Natural killer cell (primary cell): ENCODE measurements around the gene STAMBP. TPM values are rescaled to one million over a fixed set of nuclear protein-coding genes. Genes with fewer than 3 reads are reported as not detected.
A peak's percentile ranks its signal among the peaks of the same experiment; 100 is the strongest.

Experiments used
- ATAC-seq, 3 donors: fragments of 150-1000 bp in 2 of 3; fragments of 200-7000 bp in 1 of 3; cut with Tn5 transposase; 1 replicate in 1 of 3; 2 replicates in 2 of 3; pipeline ENCODE4 v1.10.0; 2021; ENCODE audit warnings: mild to moderate bottlenecking in 2 of 3, moderate library complexity in 2 of 3
- DNase-seq, 2 donors: peaks; one replicate each; pipeline versions ENCODE4 v3.0.0 to v3.0.0-alpha.2; 2013 to 2021; ENCODE audit warnings: mixed read lengths in 1 of 2
- H3K27ac ChIP-seq: one replicate; pipeline ENCODE4 v1.5.1; 2013; ENCODE audit warnings: mild to moderate bottlenecking, low read length
- H3K27me3 ChIP-seq: one replicate; pipeline ENCODE4 v1.6.1; 2013; ENCODE audit warnings: low read length; ENCODE audit not compliant: control insufficient read depth, insufficient read depth
- H3K36me3 ChIP-seq: one replicate; pipeline ENCODE4 v1.6.1; 2013; ENCODE audit warnings: low read length; ENCODE audit not compliant: control insufficient read depth, insufficient read depth
- H3K4me1 ChIP-seq: one replicate; pipeline ENCODE4 v1.6.1; 2013; ENCODE audit warnings: low read length; ENCODE audit not compliant: control insufficient read depth, insufficient read depth
- H3K4me3 ChIP-seq: one replicate; pipeline ENCODE4 v1.5.1; 2013; ENCODE audit warnings: low read length
- H3K9me3 ChIP-seq: one replicate; pipeline ENCODE4 v1.6.1; 2013; ENCODE audit warnings: low read length; ENCODE audit not compliant: control insufficient read depth, insufficient read depth
- H3K27ac Mint-ChIP-seq, 2 donors: one replicate each; pipeline ENCODE4 v1.8.0; 2022; ENCODE audit warnings: mild to moderate bottlenecking in 2 of 2, mixed read lengths in 2 of 2, moderate library complexity in 1 of 2
- H3K27me3 Mint-ChIP-seq, 2 donors: one replicate each; pipeline ENCODE4 v1.8.0; 2022; ENCODE audit warnings: low read depth in 2 of 2, mixed read lengths in 2 of 2
- H3K36me3 Mint-ChIP-seq: one replicate; pipeline ENCODE4 v1.8.0; 2022; ENCODE audit warnings: mixed read lengths
- H3K4me1 Mint-ChIP-seq, 2 donors: one replicate each; pipeline ENCODE4 v1.8.0; 2022; ENCODE audit warnings: mixed read lengths in 2 of 2
- H3K4me3 Mint-ChIP-seq: one replicate; pipeline ENCODE4 v1.8.0; 2022; ENCODE audit warnings: mild to moderate bottlenecking, moderate library complexity, mixed read lengths
- H3K9me3 Mint-ChIP-seq, 2 donors: one replicate each; pipeline ENCODE4 v1.8.0; 2022; ENCODE audit warnings: mixed read lengths in 2 of 2
- WGBS: methylation state at CpG from one replicate; pipeline ENCODE4 v1.1.7; 2013; ENCODE audit warnings: missing lambda C conversion rate; ENCODE audit not compliant: insufficient coverage; 5-methylcytosine and 5-hydroxymethylcytosine counted together
- intact Hi-C: fragments of 100-400 bp; cut with micrococcal nuclease; formaldehyde crosslinking; loops from one replicate; pipeline ENCODE4 v1.14.2; 2022
- total RNA-seq, 4 donors: library from RNA; stranded (reverse); fragments of 120-200 nt in 1 of 4; gene quantifications; one replicate each; pipeline versions ENCODE4 v1.2.3 to v1.2.4, GENCODE V29; 2013 to 2022
- TF ChIP-seq, protein P1 (sequence below): fragments of 200-600 bp; IDR thresholded peaks from one replicate; pipeline ENCODE4 v1.8.0; 2022; ENCODE audit warnings: antibody characterized with exemption

STAMBP gene
- total RNA-seq, 3 donors from 2014 or later (not counting 1 experiment from before 2014, with no cell fraction given) = 23.8 to 27.3 (median 25.3) TPM

DNA sequence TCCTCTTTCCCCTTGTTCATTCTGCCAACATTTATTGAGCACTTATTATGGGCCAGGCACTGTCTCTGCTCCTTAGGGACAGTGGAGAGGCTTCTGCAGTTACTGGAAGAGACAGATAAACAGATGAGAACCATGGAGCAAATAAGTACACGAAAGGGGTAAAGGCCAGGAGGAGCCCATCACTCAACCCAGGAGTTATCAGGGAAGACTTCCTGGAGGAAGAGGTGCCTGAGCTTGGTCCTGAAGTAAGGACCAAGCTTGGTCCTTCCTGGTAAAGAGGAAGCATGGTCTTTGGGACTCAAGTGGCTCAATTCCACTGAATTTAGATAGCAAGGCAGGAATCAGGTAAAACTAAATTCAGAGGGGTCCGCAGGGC lies 65.7 kb downstream of the STAMBP start:
- Histone ChIP-seq H3K4me1 (peaks cover 22% of the 10 kb centered on the region), H3K9me3 (no peaks in the 10 kb centered on the region), H3K4me3 (no peak overlapping the region), H3K27ac (no peak overlapping the region), H3K27me3 (no peaks in the 10 kb centered on the region), H3K36me3 (no peaks in the 10 kb centered on the region)
- ATAC-seq (no peak), DNase-seq (no peak)
- H3K4me3 Mint-ChIP-seq = no peak overlapping the region
- H3K9me3 Mint-ChIP-seq = no peaks in the 10 kb centered on the region
- H3K4me1 Mint-ChIP-seq = peaks cover 31% of the 10 kb centered on the region in 2 donors
- H3K27ac Mint-ChIP-seq = peak overlapping the region; percentile 83 to 97
- WGBS = 100% methylated on average over 2 of the region's 2 CpGs
- TF ChIP-seq, protein P1, sequence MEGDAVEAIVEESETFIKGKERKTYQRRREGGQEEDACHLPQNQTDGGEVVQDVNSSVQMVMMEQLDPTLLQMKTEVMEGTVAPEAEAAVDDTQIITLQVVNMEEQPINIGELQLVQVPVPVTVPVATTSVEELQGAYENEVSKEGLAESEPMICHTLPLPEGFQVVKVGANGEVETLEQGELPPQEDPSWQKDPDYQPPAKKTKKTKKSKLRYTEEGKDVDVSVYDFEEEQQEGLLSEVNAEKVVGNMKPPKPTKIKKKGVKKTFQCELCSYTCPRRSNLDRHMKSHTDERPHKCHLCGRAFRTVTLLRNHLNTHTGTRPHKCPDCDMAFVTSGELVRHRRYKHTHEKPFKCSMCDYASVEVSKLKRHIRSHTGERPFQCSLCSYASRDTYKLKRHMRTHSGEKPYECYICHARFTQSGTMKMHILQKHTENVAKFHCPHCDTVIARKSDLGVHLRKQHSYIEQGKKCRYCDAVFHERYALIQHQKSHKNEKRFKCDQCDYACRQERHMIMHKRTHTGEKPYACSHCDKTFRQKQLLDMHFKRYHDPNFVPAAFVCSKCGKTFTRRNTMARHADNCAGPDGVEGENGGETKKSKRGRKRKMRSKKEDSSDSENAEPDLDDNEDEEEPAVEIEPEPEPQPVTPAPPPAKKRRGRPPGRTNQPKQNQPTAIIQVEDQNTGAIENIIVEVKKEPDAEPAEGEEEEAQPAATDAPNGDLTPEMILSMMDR = no peak
- intact Hi-C loops = no loop called here
- peaks cover 0 to 4% of the 10 kb centered on the region in 2 donors for H3K27me3 Mint-ChIP-seq
- no peaks in the 10 kb centered on the region for H3K36me3 Mint-ChIP-seq

DNA sequence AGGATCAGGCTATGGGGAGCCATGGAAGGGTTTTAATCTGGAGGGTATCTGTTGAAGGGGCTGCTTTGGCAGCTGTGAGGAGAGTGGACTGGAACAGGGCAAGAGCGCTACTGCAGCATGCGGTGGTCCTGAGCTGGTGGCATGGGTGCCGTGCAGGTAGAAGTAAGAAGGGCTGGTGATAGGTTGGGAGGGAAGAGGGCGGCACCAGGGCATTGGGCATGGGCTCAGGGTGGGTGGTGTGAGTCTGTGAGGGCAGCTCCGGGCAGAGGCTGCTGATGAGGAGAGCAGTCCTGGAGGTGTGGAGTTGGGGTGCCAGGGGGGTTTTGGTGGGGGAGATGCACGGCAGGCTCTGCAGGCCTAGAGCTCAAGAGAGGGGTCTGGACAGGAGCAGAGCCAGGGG lies 66.1 kb downstream of the STAMBP start:
- Histone ChIP-seq H3K36me3 (no peaks in the 10 kb centered on the region), H3K4me3 (no peak overlapping the region), H3K4me1 (peaks cover 22% of the 10 kb centered on the region), H3K27me3 (no peaks in the 10 kb centered on the region), H3K27ac (no peak overlapping the region), H3K9me3 (no peaks in the 10 kb centered on the region)
- no peak overlapping the region for H3K4me3 Mint-ChIP-seq
- no peaks in the 10 kb centered on the region for H3K9me3 Mint-ChIP-seq
- peaks cover 31% of the 10 kb centered on the region in 2 donors for H3K4me1 Mint-ChIP-seq
- TF ChIP-seq, protein P1 = no peak
- peaks cover 0 to 4% of the 10 kb centered on the region in 2 donors for H3K27me3 Mint-ChIP-seq
- intact Hi-C loops = loop anchor here (5.0 kb wide), 1 partner anchor 42 kb away; no protein-coding TSS in a partner anchor
- peak overlapping the region; percentile 83 to 97 for H3K27ac Mint-ChIP-seq
- DNase-seq = no peak
- H3K36me3 Mint-ChIP-seq = no peaks in the 10 kb centered on the region
- no peak for ATAC-seq
- 82% methylated on average over 6 of the region's 6 CpGs for WGBS

DNA sequence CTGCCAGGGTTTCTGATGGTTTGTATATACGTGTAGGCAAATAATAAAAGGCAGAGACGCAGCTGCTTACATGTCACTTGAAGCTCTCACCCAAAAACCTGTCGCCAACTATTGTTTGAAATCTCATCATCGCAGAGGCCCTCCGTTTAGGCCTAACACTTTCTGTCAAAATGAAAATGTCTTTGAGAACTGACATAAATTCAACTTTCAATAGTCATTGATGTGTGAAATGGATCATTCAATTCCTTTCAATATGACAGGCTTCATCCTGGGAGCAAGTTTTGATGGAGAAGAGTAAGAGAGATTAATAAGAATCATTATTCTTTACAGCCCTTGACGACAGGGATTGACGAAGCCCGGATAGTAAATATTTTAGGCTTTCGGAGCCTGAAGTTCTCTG lies 66.7 kb downstream of the STAMBP start:
- Mint-ChIP-seq H3K27ac (peak overlapping the region; percentile 83 to 97), H3K9me3 (no peaks in the 10 kb centered on the region), H3K27me3 (peaks cover 0 to 4% of the 10 kb centered on the region in 2 donors), H3K4me1 (peaks cover 31% of the 10 kb centered on the region in 2 donors), H3K4me3 (no peak overlapping the region), H3K36me3 (no peaks in the 10 kb centered on the region)
- Histone ChIP-seq H3K9me3 (no peaks in the 10 kb centered on the region), H3K4me3 (no peak overlapping the region), H3K27me3 (no peaks in the 10 kb centered on the region), H3K4me1 (peaks cover 22% of the 10 kb centered on the region), H3K27ac (no peak overlapping the region), H3K36me3 (no peaks in the 10 kb centered on the region)
- DNase-seq = no peak
- intact Hi-C loops = loop anchor here (5.0 kb wide), 1 partner anchor 42 kb away; no protein-coding TSS in a partner anchor
- TF ChIP-seq, protein P1 = no peak
- 91% methylated on average over 5 of the region's 9 CpGs for WGBS
- no peak for ATAC-seq
